DMS53 (cell line): Measurements from ENCODE around the gene AKR1C2.
"Not testable (repeated sequence)": the region's sequence is repeated elsewhere in the genome, so short reads cannot be mapped to it uniquely, and the experiment has no call there.

Experiments
- DNase-seq: peaks from one replicate; lab custom pipeline; 2025; lab: John Stamatoyannopoulos, UW

Gene AKR1C2

GRCh38 chr10:5003127-5004029, at the start of gene AKR1C2:
AKR1C2 (minus strand) TSS chr10:5003857; CDS start chr10:5003835, 22 bp downstream.
- DNase-seq: not testable (repeated sequence)

- not testable (repeated sequence) for DNase-seq
Measured at GRCh38 chr10:5052951-5053500, 49.4 kb upstream of the AKR1C2 start.

GRCh38 chr10:5047912-5048628, 44.4 kb upstream of the AKR1C2 start:
- DNase-seq: no peak

- DNase-seq: not testable (repeated sequence)
Measured at GRCh38 chr10:5047055-5047454, 43.4 kb upstream of the AKR1C2 start.

GRCh38 chr10:5046410-5046809, 42.8 kb upstream of the AKR1C2 start:
- DNase-seq: no peak

GRCh38 chr10:5045095-5045494, 41.4 kb upstream of the AKR1C2 start:
- no peak for DNase-seq

GRCh38 chr10:5043716-5044115, 40.1 kb upstream of the AKR1C2 start:
- DNase-seq: no peak

- DNase-seq: no peak
Measured at GRCh38 chr10:5042922-5043321, 39.3 kb upstream of the AKR1C2 start.

GRCh38 chr10:5041471-5042023, 37.9 kb upstream of the AKR1C2 start:
- no peak for DNase-seq

- peak; percentile 22 for DNase-seq
Measured at GRCh38 chr10:5040781-5041470, 37.3 kb upstream of the AKR1C2 start.

- DNase-seq: no peak
Measured at GRCh38 chr10:5040010-5040673, 36.5 kb upstream of the AKR1C2 start.

GRCh38 chr10:5038733-5039132, 35.1 kb upstream of the AKR1C2 start:
- no peak for DNase-seq

GRCh38 chr10:5038101-5038500, 34.4 kb upstream of the AKR1C2 start:
- DNase-seq: no peak

GRCh38 chr10:5036511-5036910, 32.9 kb upstream of the AKR1C2 start:
- DNase-seq: no peak

GRCh38 chr10:5035356-5035755, 31.7 kb upstream of the AKR1C2 start:
- peak; percentile 49 for DNase-seq

GRCh38 chr10:5034588-5034987, 30.9 kb upstream of the AKR1C2 start:
- DNase-seq: no peak

GRCh38 chr10:5033061-5033778, 29.6 kb upstream of the AKR1C2 start:
- DNase-seq: no peak

GRCh38 chr10:5032444-5032843, 28.8 kb upstream of the AKR1C2 start:
- DNase-seq: not testable (repeated sequence)

- DNase-seq: not testable (repeated sequence)
Measured at GRCh38 chr10:5031588-5031987, 27.9 kb upstream of the AKR1C2 start.

GRCh38 chr10:5030989-5031388, 27.3 kb upstream of the AKR1C2 start:
- DNase-seq: no peak

- DNase-seq: peak; percentile 44
Measured at GRCh38 chr10:5025461-5025881, 21.8 kb upstream of the AKR1C2 start.
